Stimulated activated CD8-positive, alpha-beta memory T cell treated with anti-CD3 and anti-CD28 coated beads, Interleukin-2, amount 100 ng/mL, for 48 hours (primary cell): Measurements from ENCODE around the gene MSI2.
A peak's percentile ranks its signal among the peaks of the same experiment; 100 is the strongest.

ENCODE experiments used
- DNase-seq, 2 donors: peaks; one replicate each; pipeline ENCODE4 v3.0.0-alpha.2; 2020; ENCODE audit warnings: low read depth in 2 of 2

Gene MSI2

DNA sequence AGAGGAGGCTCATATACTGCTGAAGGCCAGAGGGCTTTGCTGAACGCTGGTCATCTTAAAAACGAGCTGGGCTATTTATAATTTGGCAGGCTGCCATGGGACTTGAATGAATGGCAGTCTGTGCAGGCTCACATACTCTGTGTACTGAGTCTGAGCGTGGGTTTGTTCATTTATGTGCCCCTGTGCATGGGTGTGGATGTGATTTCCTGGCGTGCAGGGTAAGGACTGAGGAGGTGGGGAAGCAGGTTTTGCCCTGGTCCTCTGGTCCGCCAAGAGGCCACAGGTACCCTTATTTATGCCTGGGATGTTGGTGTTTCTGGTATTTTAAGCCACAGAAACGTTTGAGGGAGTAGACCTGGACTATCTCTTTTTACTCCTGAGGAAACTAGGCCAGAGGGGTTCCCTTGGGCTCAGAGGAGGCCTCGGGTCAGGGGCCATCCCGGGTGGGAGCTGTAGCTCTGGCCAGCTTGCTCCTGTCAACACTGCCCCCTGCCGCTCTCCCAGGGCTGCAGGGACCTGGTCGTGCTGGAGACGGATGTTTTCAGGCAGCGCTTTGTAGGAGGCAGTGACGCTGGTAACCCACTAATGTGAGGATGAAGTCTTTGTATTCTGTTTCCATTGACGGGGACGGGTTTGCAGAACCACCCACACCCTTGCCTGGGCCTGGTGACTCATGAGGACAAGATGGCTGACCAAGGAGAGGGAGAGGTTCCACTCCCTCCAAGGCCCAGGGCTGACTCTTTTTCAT lies 184.4 kb downstream of the MSI2 start:
- DNase-seq, result peak; percentile 65 to 75

DNA sequence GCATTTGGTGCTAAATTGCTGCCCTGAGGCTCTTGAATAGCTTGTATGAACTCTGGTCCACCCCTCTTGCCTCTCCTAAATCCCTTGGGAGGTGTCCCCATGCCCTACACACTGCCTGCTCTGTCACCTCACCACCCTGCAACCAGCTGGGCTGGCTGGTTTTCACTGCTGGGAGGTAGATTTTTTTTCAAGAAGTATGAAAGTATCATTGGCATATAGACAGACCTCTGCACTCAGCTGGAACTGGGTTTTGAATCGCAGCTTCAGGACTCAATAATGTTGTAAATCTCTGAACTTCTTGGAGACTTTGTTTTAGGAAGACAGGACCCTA lies 184.9 kb downstream of the MSI2 start:
- no peak for DNase-seq

DNA sequence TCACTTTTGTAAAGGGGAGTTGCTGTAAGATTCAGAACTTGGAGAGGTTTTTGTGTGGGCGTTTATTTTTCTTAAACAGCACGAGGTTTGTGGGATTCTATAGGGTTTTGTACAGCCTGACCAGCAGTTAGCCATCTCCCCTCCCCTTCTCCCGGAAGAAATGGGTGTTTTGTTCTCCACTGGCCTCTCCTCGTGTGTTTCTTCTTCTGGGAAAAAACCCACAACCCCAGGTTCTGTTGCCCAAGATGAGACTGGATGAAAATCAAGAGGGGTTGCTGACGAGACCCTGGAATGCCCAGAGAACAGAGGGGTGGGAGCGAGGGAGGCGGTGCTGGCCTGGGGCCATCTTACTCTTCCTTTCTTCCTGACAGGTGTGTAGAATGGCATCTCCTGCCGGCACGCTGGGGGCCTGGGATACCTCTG lies 186.1 kb downstream of the MSI2 start:
- DNase-seq, result no peak

DNA sequence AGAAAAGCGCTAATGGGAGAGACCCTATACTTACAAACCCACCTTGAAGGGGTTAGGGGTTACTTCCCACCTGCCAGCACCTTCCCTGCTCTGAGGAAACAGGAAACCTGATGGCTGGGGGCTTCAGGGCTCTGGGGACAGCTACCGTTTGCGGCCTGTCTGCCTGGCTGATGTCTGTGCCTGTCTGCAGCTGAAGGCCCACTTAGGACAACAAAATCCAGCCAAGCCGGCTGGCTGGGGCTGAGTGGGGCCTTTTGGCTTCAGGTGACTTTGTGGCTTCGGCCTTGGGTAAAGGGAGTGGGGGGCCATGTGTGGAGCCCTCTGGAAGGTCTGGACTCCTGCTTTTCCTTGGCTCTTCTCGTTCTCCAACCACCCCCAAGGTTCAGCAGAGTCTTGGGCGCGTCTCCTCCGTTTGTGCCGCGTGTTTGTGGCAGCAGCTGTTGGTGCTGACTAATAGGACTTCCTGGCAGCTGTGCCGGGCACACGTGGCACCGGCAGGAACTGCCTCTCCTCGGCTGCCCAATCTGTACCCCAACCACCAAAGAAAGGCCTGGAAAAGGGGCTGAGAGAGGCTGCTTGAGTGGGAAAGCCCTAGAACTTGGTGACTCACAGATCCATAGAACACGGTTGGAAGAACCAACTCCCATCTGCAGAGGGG lies 186.7 kb downstream of the MSI2 start:
- no peak for DNase-seq

GRCh38 chr17:57443781-57444180 lies 187.5 kb downstream of the MSI2 start:
- DNase-seq, result no peak

DNA sequence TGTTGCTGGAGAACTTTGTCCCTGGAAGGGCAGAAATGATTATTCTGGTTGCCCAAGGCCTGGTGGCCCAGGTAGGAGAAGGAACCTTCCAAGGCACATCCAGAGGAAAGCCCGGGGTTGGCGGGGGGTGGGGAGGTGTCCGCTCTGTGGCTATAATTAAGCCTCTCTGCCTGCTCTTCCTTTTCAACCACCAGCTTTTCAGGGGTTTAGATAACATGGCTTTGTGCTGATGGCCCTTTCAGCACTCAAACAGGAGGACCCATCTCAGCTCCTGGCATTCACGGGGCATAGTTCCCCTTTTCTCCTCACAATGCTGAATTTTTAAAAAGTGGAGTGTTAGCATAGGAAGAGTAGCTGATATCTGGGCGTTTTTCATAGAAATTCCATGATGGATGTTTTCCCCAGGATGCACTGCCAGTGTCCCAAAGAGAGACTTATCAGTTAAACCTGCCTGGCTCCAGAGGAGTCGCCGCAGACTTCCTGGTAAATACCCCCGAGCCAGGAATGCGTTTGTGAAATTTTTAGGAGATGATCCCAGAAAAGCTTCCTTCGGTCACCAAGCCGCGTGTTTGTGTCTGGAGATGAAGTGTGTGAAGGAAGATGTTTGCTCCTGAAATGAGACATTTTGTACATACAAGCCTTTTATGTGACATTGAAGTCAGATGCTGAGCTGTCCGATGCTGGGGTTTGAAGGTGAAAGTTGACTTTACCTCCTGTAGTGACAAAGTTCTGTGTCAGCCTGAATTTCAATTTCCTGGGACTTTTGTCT lies 188.5 kb downstream of the MSI2 start:
- DNase-seq, result no peak

DNA sequence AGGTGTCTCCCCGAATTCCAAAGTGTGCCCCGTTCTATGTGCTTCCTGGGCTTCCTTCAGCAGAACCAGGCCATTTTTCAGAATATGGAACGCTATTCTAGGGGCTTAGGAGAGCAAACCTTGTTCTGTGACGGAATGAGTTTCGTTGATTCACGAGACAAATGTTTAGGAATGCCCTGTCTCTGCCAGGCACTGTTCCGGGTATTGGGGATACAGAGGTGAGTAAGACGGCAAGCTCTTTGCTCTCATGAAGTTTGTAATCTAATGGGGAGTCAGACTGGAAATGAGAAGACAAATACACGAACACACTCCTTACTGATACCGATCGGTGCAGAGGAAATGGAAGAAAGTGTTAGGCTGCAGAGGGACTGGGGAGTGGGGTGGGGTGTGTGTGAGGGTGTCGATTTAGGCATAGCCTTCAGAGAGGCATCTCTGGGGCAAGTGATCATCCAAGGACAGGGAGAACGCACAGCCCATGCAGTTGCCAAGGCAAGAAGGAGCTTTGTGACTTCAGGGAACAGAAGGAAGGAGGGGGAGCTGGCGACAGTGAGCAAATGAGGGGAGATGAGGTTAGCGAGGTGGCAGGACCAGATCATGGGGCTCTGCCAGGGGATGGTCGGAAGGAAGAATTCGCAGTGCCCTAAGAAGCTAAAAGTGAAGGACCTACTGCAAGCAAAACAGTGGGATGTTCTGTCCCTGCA lies 189.6 kb downstream of the MSI2 start:
- no peak for DNase-seq

GRCh38 chr17:57447357-57447989 lies 191.2 kb downstream of the MSI2 start:
- no peak for DNase-seq

GRCh38 chr17:57447990-57448758 lies 191.9 kb downstream of the MSI2 start:
- DNase-seq, result no peak

DNA sequence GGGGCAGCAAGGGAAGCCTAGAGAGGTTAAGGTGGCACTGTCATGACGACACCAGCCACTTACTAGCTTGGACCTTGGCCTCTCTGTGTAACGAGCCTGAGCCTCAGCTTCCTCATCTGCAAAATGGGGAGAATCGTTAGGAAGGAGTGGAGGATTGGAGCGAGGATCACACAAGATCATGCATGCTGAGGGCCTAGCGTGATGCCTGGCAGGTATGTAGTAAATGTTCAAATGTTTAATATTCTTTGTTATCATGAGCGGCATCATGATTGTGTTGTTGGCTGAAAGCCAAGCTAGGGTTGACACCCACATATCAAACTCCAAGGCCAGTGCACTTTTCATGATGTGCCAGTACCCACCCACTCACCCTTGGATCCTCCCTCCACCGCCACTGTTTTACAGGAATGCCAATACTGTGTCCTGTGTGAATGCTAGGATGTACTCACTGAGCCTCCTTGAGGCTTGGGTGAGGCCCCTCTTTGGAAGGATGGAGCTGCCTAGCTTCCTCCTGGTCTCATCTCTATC lies 192.5 kb downstream of the MSI2 start:
- DNase-seq, result no peak

GRCh38 chr17:57451191-57451590 lies 194.9 kb downstream of the MSI2 start:
- no peak for DNase-seq

- DNase-seq, result no peak
Measured at GRCh38 chr17:57451643-57452042, 195.3 kb downstream of the MSI2 start.

GRCh38 chr17:57453841-57454425 lies 197.6 kb downstream of the MSI2 start:
- no peak for DNase-seq

- no peak for DNase-seq
Measured at GRCh38 chr17:57454729-57455062, 198.4 kb downstream of the MSI2 start.

GRCh38 chr17:57455063-57455914 lies 199.0 kb downstream of the MSI2 start:
- peak in 1 of 2 donors; percentile 43 for DNase-seq

DNA sequence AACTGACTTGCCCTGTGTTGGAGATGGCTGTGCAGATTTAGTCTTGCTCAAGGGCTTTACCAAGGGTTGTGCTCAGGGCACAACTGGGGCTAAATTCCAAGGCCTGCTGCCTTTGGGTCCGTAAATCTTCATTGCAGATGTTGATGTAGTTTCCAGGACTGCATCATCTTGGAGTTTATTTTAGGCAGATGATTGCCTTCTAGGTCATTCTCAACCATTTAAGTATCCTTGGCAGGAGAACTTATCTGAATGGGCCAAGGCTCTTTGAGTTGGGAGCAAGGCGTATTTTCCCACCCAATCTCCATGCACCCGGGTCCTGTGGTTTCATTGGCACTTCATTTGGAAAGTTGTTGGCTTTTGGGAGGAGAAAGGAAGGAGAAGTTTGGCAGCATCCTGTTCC lies 200.3 kb downstream of the MSI2 start:
- no peak for DNase-seq

DNA sequence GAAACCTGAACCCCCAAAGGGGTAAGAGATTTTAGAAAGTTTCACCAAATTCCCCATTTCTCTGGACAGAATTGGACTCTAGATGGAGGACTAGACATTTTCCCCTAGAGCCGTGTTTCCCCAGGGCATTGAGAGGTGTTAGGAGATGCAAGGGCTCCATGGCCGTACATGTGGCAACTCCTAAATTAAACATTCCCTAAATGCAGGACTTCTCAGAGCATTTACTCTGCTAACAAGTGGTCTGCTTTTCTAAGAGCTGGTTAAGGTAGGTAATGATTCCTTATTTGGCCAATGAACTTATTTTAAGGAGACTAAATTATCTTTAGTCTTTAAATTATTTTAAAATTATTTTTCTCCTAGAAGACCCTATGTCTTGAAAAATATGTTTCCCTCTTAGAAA lies 200.9 kb downstream of the MSI2 start:
- no peak for DNase-seq

- no peak for DNase-seq
Measured at GRCh38 chr17:57458718-57459285, 202.5 kb downstream of the MSI2 start.

DNA sequence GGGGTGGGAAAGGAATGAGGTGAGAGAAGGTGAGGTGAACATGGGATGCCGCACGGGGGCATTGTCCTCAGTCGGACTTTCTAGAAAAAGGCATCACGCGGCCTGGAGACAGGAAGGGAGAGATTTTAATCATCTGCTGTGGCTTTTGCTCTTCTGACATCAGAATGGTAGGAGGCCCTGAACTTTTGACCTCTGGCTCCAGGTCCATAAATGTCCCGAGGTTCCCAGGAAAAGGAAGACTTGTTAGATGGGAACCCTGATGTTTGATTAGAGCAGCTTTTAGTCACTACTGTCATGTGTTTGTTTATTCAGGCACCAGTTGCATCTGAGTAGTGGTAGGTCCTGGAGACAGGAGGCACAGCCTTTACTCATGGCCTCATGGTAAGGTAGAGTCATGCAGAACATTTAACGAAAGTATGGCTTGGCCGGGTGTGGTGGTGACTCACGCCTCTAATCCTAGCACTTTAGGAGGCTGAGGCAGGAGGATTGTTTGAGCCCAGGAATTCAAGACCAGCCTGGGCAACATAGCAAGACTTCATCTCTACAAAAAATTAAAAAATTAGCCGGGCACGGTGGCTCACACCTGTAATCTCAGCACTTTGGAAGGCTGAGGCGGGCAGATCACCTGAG lies 203.1 kb downstream of the MSI2 start:
- DNase-seq, result no peak
